OCI-LY1 (cell line): ENCODE measurements around the gene SERPINB1.
"Not testable (repeated sequence)": the region's sequence is repeated elsewhere in the genome, so short reads cannot be mapped to it uniquely, and the experiment has no call there.

Source experiments
- H2AFZ ChIP-seq: fragments of 200-600 bp; sonication (generic), shearing (Covaris generic); 2 replicates; pipeline ENCODE4 v1.6.0; 2014; ENCODE audit warnings: antibody characterized with exemption, mild to moderate bottlenecking, low read length
- H3F3A ChIP-seq: fragments of 200-600 bp; sonication (generic), shearing (Covaris generic); 2 replicates; pipeline ENCODE4 v1.6.0; 2014; ENCODE audit warnings: mild to moderate bottlenecking, antibody characterized with exemption, low read length, moderate library complexity; ENCODE audit not compliant: insufficient read depth
- H3K27ac ChIP-seq: fragments of 200-600 bp; sonication (generic); 2 replicates; pipeline ENCODE4 v1.5.1; 2014; ENCODE audit warnings: low read length, mixed run types, mild to moderate bottlenecking, low read depth; ENCODE audit not compliant: poor library complexity, severe bottlenecking
- H3K27me3 ChIP-seq: fragments of 200-600 bp; sonication (generic); 2 replicates; pipeline ENCODE4 v1.6.0; 2014; ENCODE audit warnings: antibody characterized with exemption, mild to moderate bottlenecking, low read length, moderate library complexity; ENCODE audit not compliant: insufficient read depth
- H3K36me3 ChIP-seq: fragments of 200-600 bp; sonication (generic); 2 replicates; pipeline ENCODE4 v1.6.1; 2014; ENCODE audit warnings: mild to moderate bottlenecking, antibody characterized with exemption, low read length, moderate library complexity, mixed read lengths; ENCODE audit not compliant: insufficient read depth
- H3K4me1 ChIP-seq: fragments of 200-600 bp; sonication (generic); 2 replicates; pipeline ENCODE4 v1.5.1; 2014; ENCODE audit warnings: mild to moderate bottlenecking, low read length, moderate library complexity; ENCODE audit not compliant: insufficient read depth, severe bottlenecking
- H3K4me2 ChIP-seq: fragments of 200-600 bp; sonication (generic), shearing (Covaris generic); 2 replicates; pipeline ENCODE4 v1.6.1; 2014; ENCODE audit warnings: low read length
- H3K4me3 ChIP-seq: fragments of 200-600 bp; sonication (generic); 2 replicates; pipeline ENCODE4 v1.5.1; 2014; ENCODE audit warnings: low read length, low read depth, mild to moderate bottlenecking, mixed read lengths; ENCODE audit not compliant: poor library complexity, severe bottlenecking
- H3K79me2 ChIP-seq: fragments of 200-600 bp; shearing (Covaris generic); 2 replicates; pipeline ENCODE4 v1.6.1; 2016; ENCODE audit warnings: mixed run types, low read length, mixed read lengths; ENCODE audit not compliant: insufficient read depth
- H3K9ac ChIP-seq: fragments of 200-600 bp; sonication (generic), shearing (Covaris generic); 2 replicates; pipeline ENCODE4 v1.6.1; 2014; ENCODE audit warnings: mild to moderate bottlenecking, low read length, mixed read lengths
- H3K9me2 ChIP-seq: fragments of 200-600 bp; sonication (generic), shearing (Covaris generic); 2 replicates; pipeline ENCODE4 v1.6.1; 2014; ENCODE audit warnings: low read depth, mild to moderate bottlenecking, low read length, mixed read lengths
- H3K9me3 ChIP-seq: fragments of 200-600 bp; shearing (Covaris generic); 2 replicates; pipeline ENCODE4 v1.6.1; 2014; ENCODE audit warnings: low read length, mixed read lengths
- H4K20me1 ChIP-seq: fragments of 200-600 bp; sonication (generic), shearing (Covaris generic); 2 replicates; pipeline ENCODE4 v1.6.0; 2016; ENCODE audit warnings: mild to moderate bottlenecking, low read length; ENCODE audit not compliant: insufficient read depth
- CTCF ChIP-seq: fragments of 200-600 bp; sonication (generic), shearing (Covaris generic); IDR thresholded peaks from 2 replicates; pipeline ENCODE4 v1.5.1; 2017; ENCODE audit warnings: mild to moderate bottlenecking, antibody characterized with exemption, low read length, moderate library complexity, mixed read lengths
- EZH2 ChIP-seq: fragments of 200-600 bp; sonication (generic), shearing (Covaris generic); IDR thresholded peaks from 2 replicates; pipeline ENCODE4 v1.8.0; 2017; ENCODE audit warnings: borderline replicate concordance, mixed run types, mild to moderate bottlenecking, antibody characterized with exemption, low read length, moderate library complexity, mixed read lengths

The SERPINB1 gene

GRCh38 chr6:2884804-2885203, 43.1 kb upstream of the SERPINB1 start:
- Histone ChIP-seq H3K9ac (no peak overlapping the region), H3K4me1 (peaks cover 47% of the 10 kb centered on the region), H3K4me3 (no peak overlapping the region), H4K20me1 (no peaks in the 10 kb centered on the region), H3K27ac (peak overlapping the region; percentile 78), H3K79me2 (no peaks in the 10 kb centered on the region), H3K36me3 (peaks cover 38% of the 10 kb centered on the region), H3K9me3 (no peaks in the 10 kb centered on the region), H3K4me2 (no peak overlapping the region), H3F3A (peaks cover 19% of the 10 kb centered on the region), H2AFZ (no peak overlapping the region), H3K9me2 (no peaks in the 10 kb centered on the region), H3K27me3 (no peaks in the 10 kb centered on the region)
- TF ChIP-seq EZH2 (no peak), CTCF (no peak)

GRCh38 chr6:2883673-2884072, 42.0 kb upstream of the SERPINB1 start:
- H3F3A ChIP-seq, result peaks cover 19% of the 10 kb centered on the region
- H2AFZ ChIP-seq, result no peak overlapping the region
- H3K9ac ChIP-seq, result no peak overlapping the region
- peaks cover 26% of the 10 kb centered on the region for H3K36me3 ChIP-seq
- no peaks in the 10 kb centered on the region for H3K79me2 ChIP-seq
- H3K4me3 ChIP-seq, result no peak overlapping the region
- H3K9me3 ChIP-seq, result no peaks in the 10 kb centered on the region
- no peaks in the 10 kb centered on the region for H4K20me1 ChIP-seq
- TF ChIP-seq CTCF (no peak), EZH2 (no peak)
- peaks cover 47% of the 10 kb centered on the region for H3K4me1 ChIP-seq
- peak overlapping the region; percentile 78 for H3K27ac ChIP-seq
- H3K4me2 ChIP-seq, result no peak overlapping the region; the same call in 1 of the 2 replicates
- no peaks in the 10 kb centered on the region for H3K9me2 ChIP-seq
- no peaks in the 10 kb centered on the region for H3K27me3 ChIP-seq

GRCh38 chr6:2881423-2881822, 39.8 kb upstream of the SERPINB1 start:
- Histone ChIP-seq H2AFZ (no peak overlapping the region), H3K27ac (peak overlapping the region; percentile 77), H3K4me1 (peaks cover 58% of the 10 kb centered on the region), H4K20me1 (no peaks in the 10 kb centered on the region), H3K4me3 (peak overlapping the region; percentile 1), H3K9me3 (no peaks in the 10 kb centered on the region), H3K36me3 (peaks cover 10% of the 10 kb centered on the region), H3K79me2 (no peaks in the 10 kb centered on the region), H3K9me2 (no peaks in the 10 kb centered on the region), H3K4me2 (peak overlapping the region; percentile 23; the same call in 1 of the 2 replicates), H3K9ac (no peak overlapping the region), H3K27me3 (no peaks in the 10 kb centered on the region), H3F3A (0 out of 2 replicates have a peak, but pooled peaks cover 12% of the 10 kb centered on the region)
- no peak for TF ChIP-seq EZH2
- TF ChIP-seq CTCF, result no peak

- H2AFZ ChIP-seq, result not testable (repeated sequence)
Measured at GRCh38 chr6:2880156-2880555, 38.5 kb upstream of the SERPINB1 start.

More at GRCh38 chr6:2880156-2880555, 38.5 kb upstream of the SERPINB1 start:
- Histone ChIP-seq H3K4me1 (peaks cover 61% of the 10 kb centered on the region), H3K4me2 (0 out of 2 replicates have a peak overlapping the region, but pooled peaks have one; percentile 4), H3K27ac (peak overlapping the region; percentile 77)
- H3K9me3 ChIP-seq, H3K9me2 ChIP-seq, H4K20me1 ChIP-seq, H3K9ac ChIP-seq, H3K27me3 ChIP-seq, H3K36me3 ChIP-seq, H3K79me2 ChIP-seq, H3F3A ChIP-seq, H3K4me3 ChIP-seq: not testable (repeated sequence)
